ENCODE measurements around the gene PARD6A.
"Not testable (repeated sequence)": the region's sequence is repeated elsewhere in the genome, so short reads cannot be mapped to it uniquely, and the experiment has no call there.

Gene PARD6A

GRCh38 chr16:67676939-67677338 is 16.2 kb downstream of the PARD6A start:
- Histone ChIP-seq H3K9me3 (ENCODE audit: control insufficient read depth, insufficient read depth, low read depth, low read length) (no peaks in the 10 kb centered on the region), H3K27me3 (ENCODE audit: control insufficient read depth, insufficient read depth, low read length) (no peaks in the 10 kb centered on the region), H3K4me1 (ENCODE audit: control insufficient read depth, insufficient read depth, low read length) (no peaks in the 10 kb centered on the region; the same call in 1 of the 2 replicates), H3K27ac (ENCODE audit: low read depth, low read length) (no peak overlapping the region), H3K4me3 (ENCODE audit: low read depth, low read length) (no peak overlapping the region), H3K9ac (ENCODE audit: low read length) (no peak overlapping the region), H3K36me3 (ENCODE audit: control insufficient read depth, insufficient read depth, low read length) (peaks cover 16% of the 10 kb centered on the region; the same call in 1 of the 2 replicates)

GRCh38 chr16:67677712-67678111 is 17.0 kb downstream of the PARD6A start:
- peak overlapping the region; percentile 49; the same call in 1 of the 2 replicates for H3K27ac ChIP-seq (ENCODE audit: low read depth, low read length)
- H3K9me3 ChIP-seq (ENCODE audit: control insufficient read depth, insufficient read depth, low read depth, low read length), result no peaks in the 10 kb centered on the region

GRCh38 chr16:67678354-67679023 is 17.7 kb downstream of the PARD6A start:
- Histone ChIP-seq H3K36me3 (ENCODE audit: control insufficient read depth, insufficient read depth, low read length) (peaks cover 20% of the 10 kb centered on the region), H3K27me3 (ENCODE audit: control insufficient read depth, insufficient read depth, low read length) (no peaks in the 10 kb centered on the region), H3K9ac (ENCODE audit: low read length) (no peak overlapping the region), H3K9me3 (ENCODE audit: control insufficient read depth, insufficient read depth, low read depth, low read length) (no peaks in the 10 kb centered on the region), H3K4me1 (ENCODE audit: control insufficient read depth, insufficient read depth, low read length) (no peaks in the 10 kb centered on the region; the same call in 1 of the 2 replicates), H3K27ac (ENCODE audit: low read depth, low read length) (peak overlapping the region; percentile 49; the same call in 1 of the 2 replicates), H3K4me3 (ENCODE audit: low read depth, low read length) (no peak overlapping the region)

More at GRCh38 chr16:67677712-67678111, 17.0 kb downstream of the PARD6A start:
- H3K4me3 ChIP-seq (ENCODE audit: low read depth, low read length), result no peak overlapping the region
- H3K27me3 ChIP-seq (ENCODE audit: control insufficient read depth, insufficient read depth, low read length), result no peaks in the 10 kb centered on the region
- peak overlapping the region; percentile 22 for H3K9ac ChIP-seq (ENCODE audit: low read length)
- no peaks in the 10 kb centered on the region; the same call in 1 of the 2 replicates for H3K4me1 ChIP-seq (ENCODE audit: control insufficient read depth, insufficient read depth, low read length)
- peaks cover 16% of the 10 kb centered on the region; the same call in 1 of the 2 replicates for H3K36me3 ChIP-seq (ENCODE audit: control insufficient read depth, insufficient read depth, low read length)

- H3K27ac ChIP-seq (ENCODE audit: low read depth, low read length), result no peak overlapping the region
- H3K9me3 ChIP-seq (ENCODE audit: control insufficient read depth, insufficient read depth, low read depth, low read length), result no peaks in the 10 kb centered on the region
- H3K4me3 ChIP-seq (ENCODE audit: low read depth, low read length), result no peak overlapping the region
- H3K9ac ChIP-seq (ENCODE audit: low read length), result no peak overlapping the region
- no peaks in the 10 kb centered on the region for H3K27me3 ChIP-seq (ENCODE audit: control insufficient read depth, insufficient read depth, low read length)
- H3K4me1 ChIP-seq (ENCODE audit: control insufficient read depth, insufficient read depth, low read length), result no peaks in the 10 kb centered on the region; the same call in 1 of the 2 replicates
- peaks cover 27% of the 10 kb centered on the region for H3K36me3 ChIP-seq (ENCODE audit: control insufficient read depth, insufficient read depth, low read length)
Measured at GRCh38 chr16:67679935-67680897, 19.5 kb downstream of the PARD6A start.

GRCh38 chr16:67683767-67684166 is 23.0 kb downstream of the PARD6A start:
- H3K9ac ChIP-seq (ENCODE audit: low read length), result no peak overlapping the region
- H3K36me3 ChIP-seq (ENCODE audit: control insufficient read depth, insufficient read depth, low read length), result peaks cover 28% of the 10 kb centered on the region
- H3K9me3 ChIP-seq (ENCODE audit: control insufficient read depth, insufficient read depth, low read depth, low read length), result no peaks in the 10 kb centered on the region
- H3K4me3 ChIP-seq (ENCODE audit: low read depth, low read length), result no peak overlapping the region
- H3K4me1 ChIP-seq (ENCODE audit: control insufficient read depth, insufficient read depth, low read length), result no peaks in the 10 kb centered on the region
- no peaks in the 10 kb centered on the region for H3K27me3 ChIP-seq (ENCODE audit: control insufficient read depth, insufficient read depth, low read length)
- no peak overlapping the region for H3K27ac ChIP-seq (ENCODE audit: low read depth, low read length)

GRCh38 chr16:67685388-67686112 is 24.8 kb downstream of the PARD6A start:
- Histone ChIP-seq H3K4me1 (ENCODE audit: control insufficient read depth, insufficient read depth, low read length) (no peaks in the 10 kb centered on the region), H3K9ac (ENCODE audit: low read length) (no peak overlapping the region), H3K27me3 (ENCODE audit: control insufficient read depth, insufficient read depth, low read length) (no peaks in the 10 kb centered on the region), H3K27ac (ENCODE audit: low read depth, low read length) (no peak overlapping the region), H3K4me3 (ENCODE audit: low read depth, low read length) (no peak overlapping the region), H3K36me3 (ENCODE audit: control insufficient read depth, insufficient read depth, low read length) (peaks cover 28% of the 10 kb centered on the region), H3K9me3 (ENCODE audit: control insufficient read depth, insufficient read depth, low read depth, low read length) (no peaks in the 10 kb centered on the region)

- not testable (repeated sequence) for H3K27me3 ChIP-seq (ENCODE audit: control insufficient read depth, insufficient read depth, low read length); H3K9ac ChIP-seq (ENCODE audit: low read length); H3K36me3 ChIP-seq (ENCODE audit: control insufficient read depth, insufficient read depth, low read length); H3K27ac ChIP-seq (ENCODE audit: low read depth, low read length); H3K4me3 ChIP-seq (ENCODE audit: low read depth, low read length); H3K4me1 ChIP-seq (ENCODE audit: control insufficient read depth, insufficient read depth, low read length); H3K9me3 ChIP-seq (ENCODE audit: control insufficient read depth, insufficient read depth, low read depth, low read length)
Measured at GRCh38 chr16:67693517-67694285, 32.9 kb downstream of the PARD6A start.

GRCh38 chr16:67694611-67695010 is 33.9 kb downstream of the PARD6A start:
- Histone ChIP-seq H3K27ac (ENCODE audit: low read depth, low read length) (no peak overlapping the region), H3K4me3 (ENCODE audit: low read depth, low read length) (no peak overlapping the region), H3K9ac (ENCODE audit: low read length) (no peak overlapping the region), H3K36me3 (ENCODE audit: control insufficient read depth, insufficient read depth, low read length) (peaks cover 4% of the 10 kb centered on the region), H3K9me3 (ENCODE audit: control insufficient read depth, insufficient read depth, low read depth, low read length) (peaks cover 4% of the 10 kb centered on the region; the same call in 1 of the 2 replicates), H3K4me1 (ENCODE audit: control insufficient read depth, insufficient read depth, low read length) (no peaks in the 10 kb centered on the region), H3K27me3 (ENCODE audit: control insufficient read depth, insufficient read depth, low read length) (no peaks in the 10 kb centered on the region)

GRCh38 chr16:67697422-67698185 is 36.8 kb downstream of the PARD6A start:
- Histone ChIP-seq H3K4me3 (ENCODE audit: low read depth, low read length) (no peak overlapping the region), H3K9me3 (ENCODE audit: control insufficient read depth, insufficient read depth, low read depth, low read length) (peaks cover 7% of the 10 kb centered on the region; the same call in 1 of the 2 replicates), H3K27ac (ENCODE audit: low read depth, low read length) (no peak overlapping the region), H3K36me3 (ENCODE audit: control insufficient read depth, insufficient read depth, low read length) (peaks cover 4% of the 10 kb centered on the region), H3K9ac (ENCODE audit: low read length) (no peak overlapping the region), H3K27me3 (ENCODE audit: control insufficient read depth, insufficient read depth, low read length) (no peaks in the 10 kb centered on the region), H3K4me1 (ENCODE audit: control insufficient read depth, insufficient read depth, low read length) (no peaks in the 10 kb centered on the region)
